NCI-H1417 treated with DMSO at 0.1 percent for 48 hours (cell line): ENCODE data around the gene EPHX1.
"Not testable (repeated sequence)": the region's sequence is repeated elsewhere in the genome, so short reads cannot be mapped to it uniquely, and the experiment has no call there.

ENCODE experiments used
- DNase-seq: peaks from one replicate; lab custom pipeline; 2025; lab: John Stamatoyannopoulos, UW

Gene EPHX1

GRCh38 chr1:225881081-225881958 is 71.4 kb downstream of the EPHX1 start:
- DNase-seq = no peak

GRCh38 chr1:225881959-225882693 is 72.2 kb downstream of the EPHX1 start, which contains the start of gene TMEM63A:
Gene TMEM63A (minus strand): TSS chr1:225882380. CDS start chr1:225877580, 4,800 bp downstream.
- no peak for DNase-seq

- DNase-seq = no peak
These were observed 73.0 kb downstream of the EPHX1 start for GRCh38 chr1:225882694-225883615.

- DNase-seq = no peak
These were observed 73.8 kb downstream of the EPHX1 start for GRCh38 chr1:225883616-225884265.

- no peak for DNase-seq
These were observed 75.4 kb downstream of the EPHX1 start for GRCh38 chr1:225885336-225885735.

DNA sequence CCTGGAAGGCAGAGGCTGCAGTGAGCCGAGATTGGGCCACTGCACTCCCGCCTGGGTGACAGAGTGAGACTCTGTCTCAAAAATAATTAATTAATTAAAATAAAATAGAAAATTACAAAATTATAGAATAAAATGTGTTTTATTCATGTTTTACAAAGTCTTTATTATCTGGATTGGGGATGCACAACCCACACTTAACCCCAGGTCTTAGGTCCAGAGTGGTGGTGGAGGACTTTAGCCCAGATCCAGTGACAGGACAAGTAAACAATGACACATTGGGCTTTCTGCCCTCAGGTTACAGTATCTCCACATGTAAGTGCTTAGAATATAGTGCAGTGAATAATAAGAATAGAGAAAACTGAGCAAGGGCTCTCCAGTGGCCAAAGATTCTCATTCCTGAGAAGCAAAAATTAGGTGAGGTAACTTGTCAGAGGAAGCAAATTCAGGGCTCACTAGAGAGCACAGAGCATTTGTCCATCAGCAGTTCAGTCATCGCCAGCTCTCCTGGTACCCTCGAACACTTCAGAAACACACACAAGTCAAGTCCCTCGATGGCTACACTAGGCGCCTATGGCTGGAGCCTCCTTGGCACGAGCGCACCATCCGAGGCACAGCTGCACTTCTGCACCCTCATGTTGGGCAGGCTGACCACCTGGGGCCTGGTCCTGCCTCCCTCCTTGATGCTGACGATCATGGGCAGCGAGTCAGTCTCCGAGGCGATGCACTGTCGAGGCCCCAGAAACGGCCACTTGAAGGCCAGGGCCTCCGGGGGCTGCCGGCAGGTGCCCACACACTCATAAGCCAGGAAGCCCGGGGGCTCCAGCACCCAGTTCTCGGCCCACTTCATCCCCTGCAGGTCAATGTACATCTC is 76.5 kb downstream of the EPHX1 start:
- no peak for DNase-seq

- DNase-seq = no peak
These were observed 77.0 kb downstream of the EPHX1 start for GRCh38 chr1:225887030-225887314.

DNA sequence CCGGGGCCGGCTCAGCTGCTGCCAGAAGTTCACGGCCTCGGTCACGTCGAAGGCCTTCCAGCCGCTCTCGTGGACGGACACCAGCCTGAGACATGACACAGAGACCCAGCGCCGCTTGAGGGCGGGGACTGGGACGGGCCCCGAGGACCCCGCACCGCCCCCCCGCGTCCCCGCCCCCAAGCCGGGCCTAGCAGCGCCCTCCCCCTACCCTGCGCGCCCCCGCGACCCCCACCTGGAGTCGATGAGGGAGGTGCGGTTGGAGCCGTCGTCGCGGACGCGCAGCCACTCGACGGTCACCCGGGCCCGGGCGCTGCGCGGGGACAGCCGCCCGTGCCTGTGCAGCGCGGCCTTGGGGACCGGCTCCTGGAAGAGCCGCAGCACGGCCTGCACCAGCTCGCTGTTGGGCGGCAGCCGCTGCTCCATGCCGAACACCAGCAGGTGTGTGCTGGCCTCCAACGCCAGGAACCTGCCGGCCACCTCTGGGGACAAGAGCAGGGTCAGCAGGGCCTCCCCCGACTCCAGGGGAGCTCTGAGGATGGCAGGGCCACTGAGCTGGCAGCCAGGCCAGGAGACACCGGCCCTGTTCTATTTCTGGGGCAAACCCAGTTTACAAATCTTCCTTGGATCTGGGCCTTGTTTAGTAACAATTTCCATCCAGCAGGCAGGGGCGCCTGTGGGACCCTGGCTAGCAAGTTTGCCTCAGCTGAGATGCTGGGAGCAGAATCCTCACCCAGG is 77.8 kb downstream of the EPHX1 start:
- not testable (repeated sequence) for DNase-seq

DNA sequence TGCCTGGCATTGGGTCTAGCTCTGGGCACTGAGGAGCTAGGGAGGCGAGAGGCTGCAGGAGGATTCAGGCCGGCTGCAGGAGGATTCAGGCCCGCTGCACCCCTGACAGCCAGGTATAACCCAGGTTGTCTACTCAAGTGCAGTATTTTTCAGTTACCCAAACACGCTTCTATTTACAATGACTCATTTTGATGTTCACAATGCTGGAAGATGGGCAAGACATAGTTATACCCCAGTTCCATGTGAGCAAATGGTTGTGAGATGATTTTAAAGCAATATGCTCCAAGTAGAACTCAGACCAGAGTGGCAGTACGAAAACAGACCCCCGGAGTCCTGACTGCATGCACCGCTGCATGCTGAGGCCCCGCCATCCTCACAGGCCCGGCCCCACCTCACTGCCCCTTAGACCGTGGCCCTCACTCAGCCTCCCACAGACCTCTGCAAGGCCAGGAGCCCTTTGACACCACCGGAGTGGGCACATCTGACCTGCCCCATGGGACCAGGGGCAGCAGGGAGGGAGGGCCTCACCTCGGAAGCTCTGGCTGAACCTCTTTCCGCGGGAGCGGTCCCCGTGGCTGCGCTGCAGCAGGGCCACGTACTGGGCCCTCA is 78.5 kb downstream of the EPHX1 start:
- no peak for DNase-seq

DNA sequence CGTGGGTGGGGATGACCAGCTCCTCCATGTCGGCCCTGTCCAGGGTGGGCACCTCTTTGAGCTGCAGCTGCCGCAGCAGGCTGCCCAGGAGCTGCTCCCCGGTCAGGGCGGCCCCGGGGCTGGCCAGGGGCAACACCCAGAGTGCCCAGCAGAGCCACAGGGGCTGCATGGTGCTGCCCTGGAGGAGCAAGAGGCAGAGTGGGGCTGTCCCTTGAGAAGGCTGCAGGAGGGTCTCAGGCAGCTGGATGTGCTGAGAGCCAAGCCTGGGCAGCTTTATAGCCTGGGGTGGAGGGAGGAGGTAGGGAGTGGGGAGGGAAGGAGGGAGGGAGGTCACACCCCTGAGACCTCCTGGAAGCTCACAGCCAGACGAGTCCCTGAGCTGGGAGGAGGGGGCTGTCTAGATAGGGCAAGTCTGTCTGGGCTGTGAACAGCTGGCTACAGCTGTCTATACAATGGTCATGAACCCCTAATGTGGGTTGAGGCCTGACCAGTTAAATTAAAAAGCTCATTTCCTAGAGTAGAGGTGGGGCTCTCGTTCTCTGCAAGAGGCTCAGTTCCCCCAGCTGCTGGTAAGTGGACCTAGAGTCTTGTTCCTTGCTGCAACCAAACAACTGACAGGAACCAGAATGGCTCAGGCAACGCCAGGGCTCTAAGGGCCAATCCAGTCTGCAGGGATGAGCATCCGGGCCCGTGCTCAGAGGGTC is 79.1 kb downstream of the EPHX1 start, which contains the start of gene LEFTY1:
LEFTY1 (minus strand) TSS at position 249 of the 704 bp plus-strand sequence; CDS start at position 169, 80 bp downstream.
- no peak for DNase-seq

GRCh38 chr1:225889743-225890142 is 79.8 kb downstream of the EPHX1 start:
- no peak for DNase-seq

GRCh38 chr1:225890346-225891228 is 80.7 kb downstream of the EPHX1 start:
- no peak for DNase-seq

- DNase-seq = no peak
These were observed 81.5 kb downstream of the EPHX1 start for GRCh38 chr1:225891229-225891972.

- DNase-seq = no peak
These were observed 82.4 kb downstream of the EPHX1 start for GRCh38 chr1:225892307-225892706.
